Naive thymus-derived CD4-positive, alpha-beta T cell (primary cell): Measurements from ENCODE around the gene APPBP2. TPM values are rescaled to one million over a fixed set of nuclear protein-coding genes. Genes with fewer than 3 reads are reported as not detected.

ENCODE experiments used
- ATAC-seq: fragments of 150-1000 bp; cut with Tn5 transposase; 2 replicates; pipeline ENCODE4 v1.10.0; 2021; ENCODE audit warnings: mild to moderate bottlenecking, moderate library complexity
- CTCF ChIA-PET: fragments of 350-600 bp; sonication (Branson Sonifier 250); formaldehyde crosslinking; loops from one replicate; lab custom pipeline; 2021; ENCODE audit warnings: antibody characterized with exemption; lab: Charles Lee
- POLR2A ChIA-PET: fragments of 350-600 bp; sonication (Branson Sonifier 250); formaldehyde crosslinking; loops from one replicate; lab custom pipeline; 2021; ENCODE audit warnings: antibody characterized with exemption, inconsistent platforms; lab: Charles Lee
- DNase-seq, 9 donors: peaks; one replicate each; pipeline versions ENCODE4 v3.0.0 to v3.0.0-alpha.2; 2020 to 2022; ENCODE audit warnings: mixed read lengths in 1 of 9
- H3K27ac ChIP-seq: one replicate; pipeline ENCODE4 v1.7.0; 2013; ENCODE audit warnings: mild to moderate bottlenecking, low read depth, low read length, moderate library complexity
- H3K27me3 ChIP-seq, 2 donors: one replicate each; pipeline ENCODE4 v1.7.0; 2013; ENCODE audit warnings: low read length in 2 of 2, mild to moderate bottlenecking in 2 of 2, moderate library complexity in 2 of 2; ENCODE audit not compliant: control insufficient read depth in 2 of 2, insufficient read depth in 2 of 2
- H3K36me3 ChIP-seq, 3 experiments: 1 replicate in 2 of 3; 2 replicates in 1 of 3; pipeline ENCODE4 v1.7.0; 2013; ENCODE audit warnings: low read length in 3 of 3, mild to moderate bottlenecking in 3 of 3, moderate library complexity in 1 of 3; ENCODE audit not compliant: insufficient read depth in 3 of 3, control insufficient read depth in 2 of 3
- H3K4me1 ChIP-seq, 2 donors: one replicate each; pipeline ENCODE4 v1.7.0; 2013; ENCODE audit warnings: low read length in 2 of 2, mild to moderate bottlenecking in 2 of 2, moderate library complexity in 1 of 2; ENCODE audit not compliant: control insufficient read depth in 2 of 2, insufficient read depth in 2 of 2
- H3K4me3 ChIP-seq: 2 replicates; pipeline ENCODE4 v1.7.0; 2013; ENCODE audit warnings: mild to moderate bottlenecking, low read length
- H3K9me3 ChIP-seq, 3 experiments: 1 replicate in 2 of 3; 2 replicates in 1 of 3; pipeline ENCODE4 v1.7.0; 2013; ENCODE audit warnings: low read length in 3 of 3; ENCODE audit not compliant: control insufficient read depth in 2 of 3
- H3K27ac Mint-ChIP-seq, 9 donors: one replicate each; pipeline ENCODE4 v1.8.0; 2020 to 2022; ENCODE audit warnings: mixed read lengths in 9 of 9, mild to moderate bottlenecking in 8 of 9, moderate library complexity in 5 of 9, inconsistent platforms in 2 of 9
- H3K27me3 Mint-ChIP-seq, 5 donors: one replicate each; pipeline ENCODE4 v1.8.0; 2021 to 2022; ENCODE audit warnings: mixed read lengths in 5 of 5, mild to moderate bottlenecking in 1 of 5
- H3K36me3 Mint-ChIP-seq, 5 donors: one replicate each; pipeline ENCODE4 v1.8.0; 2020 to 2022; ENCODE audit warnings: mixed read lengths in 5 of 5, mild to moderate bottlenecking in 3 of 5, inconsistent platforms in 1 of 5
- H3K4me1 Mint-ChIP-seq, 7 donors: one replicate each; pipeline ENCODE4 v1.8.0; 2020 to 2022; ENCODE audit warnings: mixed read lengths in 7 of 7, mild to moderate bottlenecking in 3 of 7, inconsistent platforms in 1 of 7
- H3K4me3 Mint-ChIP-seq, 10 donors: one replicate each; pipeline ENCODE4 v1.8.0; 2020 to 2022; ENCODE audit warnings: mild to moderate bottlenecking in 10 of 10, mixed read lengths in 10 of 10, moderate library complexity in 6 of 10, inconsistent platforms in 2 of 10
- H3K9me3 Mint-ChIP-seq, 11 donors: one replicate each; pipeline ENCODE4 v1.8.0; 2020 to 2022; ENCODE audit warnings: mixed read lengths in 11 of 11, mild to moderate bottlenecking in 4 of 11, inconsistent platforms in 1 of 11, moderate library complexity in 1 of 11
- intact Hi-C, 2 donors: fragments of 100-400 bp; cut with micrococcal nuclease; formaldehyde crosslinking; loops; one replicate each; pipeline ENCODE4 v1.15.1; 2023
- polyA plus RNA-seq, 2 donors: library from polyadenylated mRNA; unstranded; fragments of 300-500 nt; fragmentation: Illumina TruSeq; gene quantifications; one replicate each; pipeline ENCODE4 v1.2.3, GENCODE V29; 2021
- total RNA-seq, 6 experiments: library from RNA in 5 of 6; stranded (reverse) in 5 of 6; gene quantifications; 1 replicate in 5 of 6; 2 replicates in 1 of 6; pipeline ENCODE4 v1.2.3 and lab custom pipeline; 2021 to 2026

Gene APPBP2
- total and polyA plus RNA-seq, 7 experiments from 2014 or later = 23.4 to 47.5 (median 29.0) TPM

- no peak overlapping the region for H3K27ac ChIP-seq
- POLR2A ChIA-PET = no interaction called here
- H3K27me3 Mint-ChIP-seq = no peaks in the 10 kb centered on the region
Observed at GRCh38 chr17:60510723-60511122, 15.3 kb downstream of the APPBP2 start.

GRCh38 chr17:60510031-60510430 lies 16.0 kb downstream of the APPBP2 start:
- no peaks in the 10 kb centered on the region for H3K27me3 Mint-ChIP-seq
- Histone ChIP-seq H3K4me1 (no peaks in the 10 kb centered on the region), H3K27me3 (no peaks in the 10 kb centered on the region), H3K4me3 (no peak overlapping the region), H3K36me3 (peaks cover 0 to 5% (median 0%) of the 10 kb centered on the region in 3 experiments), H3K27ac (no peak overlapping the region), H3K9me3 (no peaks in the 10 kb centered on the region)
- H3K9me3 Mint-ChIP-seq = peaks cover 0 to 4% (median 0%) of the 10 kb centered on the region in 11 donors
- peaks cover 7 to 69% (median 48%) of the 10 kb centered on the region in 7 donors for H3K4me1 Mint-ChIP-seq
- no peak for DNase-seq
- CTCF ChIA-PET = no interaction called here
- H3K27ac Mint-ChIP-seq = peak overlapping the region in 1 of 9 donors; percentile 42
- no peak overlapping the region for H3K4me3 Mint-ChIP-seq
- intact Hi-C loops = no loop called here
- H3K36me3 Mint-ChIP-seq = peaks cover 0 to 29% (median 20%) of the 10 kb centered on the region in 5 donors
- POLR2A ChIA-PET = no interaction called here
- no peak for ATAC-seq

More at GRCh38 chr17:60510723-60511122, 15.3 kb downstream of the APPBP2 start:
- ATAC-seq (no peak), DNase-seq (no peak)
- H3K36me3 ChIP-seq = peaks cover 0 to 5% (median 0%) of the 10 kb centered on the region in 3 experiments
- no peaks in the 10 kb centered on the region for H3K4me1 ChIP-seq
- Mint-ChIP-seq H3K36me3 (peaks cover 0 to 29% (median 23%) of the 10 kb centered on the region in 5 donors), H3K27ac (no peak overlapping the region), H3K4me3 (peak overlapping the region in 1 of 10 donors; percentile 24), H3K4me1 (peaks cover 7 to 72% (median 51%) of the 10 kb centered on the region in 7 donors), H3K9me3 (peaks cover 0 to 4% (median 0%) of the 10 kb centered on the region in 11 donors)
- CTCF ChIA-PET = no interaction called here
- no peaks in the 10 kb centered on the region for H3K27me3 ChIP-seq
- intact Hi-C loops = no loop called here
- H3K4me3 ChIP-seq = no peak overlapping the region
- H3K9me3 ChIP-seq = no peaks in the 10 kb centered on the region

DNA sequence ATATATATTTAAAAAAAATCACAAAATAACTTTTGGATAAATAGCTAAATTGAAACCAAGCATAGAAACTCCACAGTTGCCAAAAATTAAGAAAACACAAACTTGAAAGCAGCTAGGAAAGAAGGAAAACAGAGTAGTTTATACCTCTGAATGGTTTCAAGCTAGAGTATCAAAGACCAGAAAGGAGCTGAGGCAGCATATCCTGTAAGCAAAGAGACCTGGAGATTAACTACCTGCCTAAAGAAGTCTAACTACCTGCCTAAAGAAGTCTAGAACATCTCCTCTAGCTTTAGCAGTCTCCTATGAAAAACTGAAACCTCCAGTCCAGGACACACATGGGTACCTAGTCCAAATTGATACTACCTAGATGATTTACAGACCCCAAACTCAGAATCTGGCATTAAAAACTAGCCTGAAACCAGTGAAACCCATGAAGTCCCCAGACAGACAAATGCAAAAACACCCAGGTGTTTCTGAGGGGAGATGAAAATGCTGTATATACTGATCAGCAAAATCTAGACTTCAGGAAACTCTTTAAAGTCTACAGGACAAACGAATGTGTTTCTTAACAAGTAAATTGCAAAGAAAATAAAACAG lies 17.6 kb downstream of the APPBP2 start:
- Mint-ChIP-seq H3K4me1 (peaks cover 10 to 67% (median 44%) of the 10 kb centered on the region in 7 donors), H3K36me3 (peaks cover 0 to 24% (median 13%) of the 10 kb centered on the region in 5 donors), H3K9me3 (peaks cover 0 to 4% (median 0%) of the 10 kb centered on the region in 11 donors), H3K27ac (peak overlapping the region in 4 of 9 donors; percentile 41 to 72 (median 55)), H3K4me3 (peak overlapping the region in 3 of 10 donors; percentile 6 to 47 (median 38)), H3K27me3 (no peaks in the 10 kb centered on the region)
- ATAC-seq (no peak), DNase-seq (no peak)
- CTCF ChIA-PET = no interaction called here
- Histone ChIP-seq H3K27ac (no peak overlapping the region), H3K4me1 (no peaks in the 10 kb centered on the region), H3K4me3 (no peak overlapping the region), H3K36me3 (no peaks in the 10 kb centered on the region), H3K27me3 (no peaks in the 10 kb centered on the region), H3K9me3 (no peaks in the 10 kb centered on the region)
- POLR2A ChIA-PET = no interaction called here
- intact Hi-C loops = no loop called here

- Histone ChIP-seq H3K4me1 (no peaks in the 10 kb centered on the region), H3K27ac (no peak overlapping the region), H3K36me3 (no peaks in the 10 kb centered on the region), H3K9me3 (no peaks in the 10 kb centered on the region), H3K27me3 (no peaks in the 10 kb centered on the region), H3K4me3 (no peak overlapping the region)
- DNase-seq (no peak), ATAC-seq (no peak)
- peak overlapping the region in 3 of 10 donors; percentile 9 to 28 (median 26) for H3K4me3 Mint-ChIP-seq
- POLR2A ChIA-PET = no interaction called here
- H3K9me3 Mint-ChIP-seq = peaks cover 0 to 4% (median 0%) of the 10 kb centered on the region in 11 donors
- H3K27me3 Mint-ChIP-seq = no peaks in the 10 kb centered on the region
- intact Hi-C loops = no loop called here
- peaks cover 0 to 13% (median 10%) of the 10 kb centered on the region in 5 donors for H3K36me3 Mint-ChIP-seq
- CTCF ChIA-PET = no interaction called here
- peaks cover 10 to 56% (median 37%) of the 10 kb centered on the region in 7 donors for H3K4me1 Mint-ChIP-seq
- peak overlapping the region in 7 of 9 donors; percentile 5 to 87 (median 47) for H3K27ac Mint-ChIP-seq
Observed at GRCh38 chr17:60506312-60506711, 19.7 kb downstream of the APPBP2 start.

DNA sequence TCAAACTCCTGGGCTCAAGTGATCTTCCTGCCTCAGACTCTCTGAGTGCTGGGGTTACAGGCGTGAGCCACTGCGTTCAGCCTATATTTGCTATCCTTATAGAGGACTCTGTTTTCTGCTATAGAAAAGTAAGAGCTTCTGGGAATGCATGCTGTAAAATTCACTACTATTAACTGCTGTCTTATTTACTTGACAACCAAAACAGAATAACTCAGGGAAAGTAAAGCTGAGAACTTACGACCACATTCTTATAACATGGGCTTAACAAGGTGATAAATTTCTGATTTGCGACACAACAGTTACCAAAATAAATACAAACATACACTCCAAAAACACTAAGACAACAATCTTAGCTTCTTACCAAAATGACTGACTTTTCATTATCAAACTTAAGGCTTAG lies 23.9 kb downstream of the APPBP2 start:
- H3K4me3 ChIP-seq = no peak overlapping the region
- H3K27me3 ChIP-seq = no peaks in the 10 kb centered on the region
- H3K27ac ChIP-seq = no peak overlapping the region
- peaks cover 7 to 36% (median 26%) of the 10 kb centered on the region in 5 donors for H3K36me3 Mint-ChIP-seq
- no peak for ATAC-seq
- no peaks in the 10 kb centered on the region for H3K27me3 Mint-ChIP-seq
- peaks cover 0 to 18% (median 0%) of the 10 kb centered on the region in 3 experiments for H3K36me3 ChIP-seq
- H3K4me1 Mint-ChIP-seq = peaks cover 6 to 33% (median 22%) of the 10 kb centered on the region in 7 donors
- no peaks in the 10 kb centered on the region for H3K4me1 ChIP-seq
- no peak overlapping the region for H3K27ac Mint-ChIP-seq
- intact Hi-C loops = no loop called here
- ChIA-PET CTCF (interaction anchor here (0.6 kb wide), 1 partner anchor 17 kb away, joined by 3 read pairs; no protein-coding TSS in a partner anchor), POLR2A (no interaction called here)
- H3K4me3 Mint-ChIP-seq = no peak overlapping the region
- peaks cover 0 to 4% (median 0%) of the 10 kb centered on the region in 11 donors for H3K9me3 Mint-ChIP-seq
- H3K9me3 ChIP-seq = no peaks in the 10 kb centered on the region
- DNase-seq = no peak

- no peak overlapping the region for H3K4me3 Mint-ChIP-seq
Observed at GRCh38 chr17:60501589-60501988, 24.5 kb downstream of the APPBP2 start.

More at GRCh38 chr17:60501589-60501988, 24.5 kb downstream of the APPBP2 start:
- Mint-ChIP-seq H3K36me3 (peaks cover 10 to 41% (median 30%) of the 10 kb centered on the region in 5 donors), H3K27ac (no peak overlapping the region), H3K4me1 (peaks cover 6 to 36% (median 22%) of the 10 kb centered on the region in 7 donors), H3K9me3 (peaks cover 0 to 4% (median 0%) of the 10 kb centered on the region in 11 donors), H3K27me3 (no peaks in the 10 kb centered on the region)
- ATAC-seq (no peak), DNase-seq (no peak)
- Histone ChIP-seq H3K36me3 (peaks cover 0 to 24% (median 0%) of the 10 kb centered on the region in 3 experiments), H3K4me3 (no peak overlapping the region), H3K4me1 (no peaks in the 10 kb centered on the region), H3K27me3 (no peaks in the 10 kb centered on the region), H3K27ac (no peak overlapping the region), H3K9me3 (no peaks in the 10 kb centered on the region)
- intact Hi-C loops = no loop called here
- ChIA-PET POLR2A (no interaction called here), CTCF (no interaction called here)
